ENCODE measurements around the gene NAA35.
A peak's percentile ranks its signal among the peaks of the same experiment; 100 is the strongest.

NAA35 gene

DNA sequence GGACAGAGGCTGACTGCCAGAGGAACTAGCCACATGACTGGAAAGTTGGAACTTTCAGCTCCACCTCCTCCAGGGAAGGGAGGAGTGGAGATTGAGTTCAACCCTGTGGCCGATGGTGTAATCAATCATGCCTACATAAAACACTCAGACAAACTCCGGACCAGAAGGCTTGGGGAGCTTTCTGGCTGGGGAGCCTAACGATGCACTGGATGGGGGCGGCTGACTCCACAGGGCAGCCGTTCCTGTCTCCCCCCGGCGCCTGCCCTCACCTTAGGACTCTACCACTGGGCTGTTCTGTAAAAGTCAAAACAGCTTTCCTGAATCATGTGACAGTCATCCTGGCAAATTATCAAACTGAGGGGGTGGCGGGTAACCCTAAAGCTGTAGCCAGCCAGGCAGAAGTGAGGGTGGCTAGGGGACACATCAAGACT, 100.4 kb downstream of the NAA35 start:
- DNase-seq (ENCODE audit: low read depth) = no peak
- H3K4me3 ChIP-seq (ENCODE audit: low read length) = peak overlapping the region; percentile 38
- TF ChIP-seq CTCF (conservative IDR thresholded peaks at IDR 0.05; ENCODE audit: low read depth, low read length) = no peak

GRCh38 chr9:86042199-86042978, 101.4 kb downstream of the NAA35 start:
- no peak for DNase-seq (ENCODE audit: low read depth)
- no peak for TF ChIP-seq CTCF (conservative IDR thresholded peaks at IDR 0.05; ENCODE audit: low read depth, low read length)
- no peak overlapping the region for H3K4me3 ChIP-seq (ENCODE audit: low read length)

DNA sequence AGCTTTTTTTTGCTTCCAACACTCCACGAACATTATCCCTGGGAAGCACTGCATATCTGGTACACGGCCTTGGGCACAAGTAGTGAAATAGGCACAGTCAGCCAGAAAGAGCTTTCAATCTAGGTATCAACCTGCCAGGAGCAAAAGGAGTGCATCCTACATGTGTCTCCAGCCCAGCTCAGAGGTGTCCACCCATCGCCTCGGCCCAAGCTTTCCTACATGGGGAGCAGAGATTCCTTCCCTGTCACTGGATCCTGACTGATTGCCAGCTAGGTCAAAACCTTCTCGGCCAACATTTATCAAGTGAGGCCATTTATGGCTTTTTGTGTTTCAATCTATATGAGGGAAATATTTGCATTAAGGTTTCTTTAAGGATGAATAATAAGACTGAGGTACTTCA, 102.6 kb downstream of the NAA35 start:
- no peak for TF ChIP-seq CTCF (conservative IDR thresholded peaks at IDR 0.05; ENCODE audit: low read depth, low read length)
- no peak overlapping the region for H3K4me3 ChIP-seq (ENCODE audit: low read length)
- DNase-seq (ENCODE audit: low read depth) = no peak

DNA sequence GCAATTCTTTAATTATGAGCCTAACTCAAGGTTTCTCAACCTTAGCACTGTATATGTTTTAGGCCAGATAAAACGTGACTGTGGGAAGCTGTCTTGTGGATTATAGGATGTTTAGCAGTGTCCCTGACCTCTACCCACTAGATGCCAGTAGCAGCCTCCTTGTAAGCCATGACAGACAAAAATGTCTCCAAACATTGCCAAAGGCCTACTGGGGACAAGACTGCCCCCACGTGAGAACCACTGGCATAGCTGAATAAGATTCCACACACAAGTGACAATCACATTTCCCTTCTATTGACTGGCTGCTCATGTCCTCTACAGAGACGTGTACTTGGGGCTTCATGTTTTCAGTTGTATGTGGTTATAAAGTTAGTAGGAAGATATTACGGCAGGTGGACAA, 103.1 kb downstream of the NAA35 start:
- DNase-seq (ENCODE audit: low read depth) = no peak
- H3K4me3 ChIP-seq (ENCODE audit: low read length) = no peak overlapping the region
- TF ChIP-seq CTCF (conservative IDR thresholded peaks at IDR 0.05; ENCODE audit: low read depth, low read length) = no peak

DNA sequence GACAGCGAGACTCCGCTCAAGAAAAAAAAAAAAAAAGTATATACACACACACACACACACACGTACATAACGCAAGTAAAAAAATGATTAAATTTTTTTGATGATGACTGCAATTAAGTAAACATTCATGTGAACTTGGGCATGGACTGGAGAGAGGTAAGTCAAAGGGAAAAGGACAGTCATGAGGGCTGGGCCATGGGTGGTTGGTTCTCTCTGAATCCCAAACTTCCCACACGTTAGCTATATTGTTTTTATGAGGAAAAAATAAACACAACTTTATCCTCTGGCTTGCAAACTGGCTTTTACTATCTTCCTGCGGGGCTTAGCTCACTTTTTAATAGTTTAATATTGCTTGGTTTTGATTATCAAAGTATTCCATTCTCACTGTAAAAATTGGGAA, 104.7 kb downstream of the NAA35 start:
- DNase-seq (ENCODE audit: low read depth) = no peak
- H3K4me3 ChIP-seq (ENCODE audit: low read length) = no peak overlapping the region
- no peak for TF ChIP-seq CTCF (conservative IDR thresholded peaks at IDR 0.05; ENCODE audit: low read depth, low read length)

DNA sequence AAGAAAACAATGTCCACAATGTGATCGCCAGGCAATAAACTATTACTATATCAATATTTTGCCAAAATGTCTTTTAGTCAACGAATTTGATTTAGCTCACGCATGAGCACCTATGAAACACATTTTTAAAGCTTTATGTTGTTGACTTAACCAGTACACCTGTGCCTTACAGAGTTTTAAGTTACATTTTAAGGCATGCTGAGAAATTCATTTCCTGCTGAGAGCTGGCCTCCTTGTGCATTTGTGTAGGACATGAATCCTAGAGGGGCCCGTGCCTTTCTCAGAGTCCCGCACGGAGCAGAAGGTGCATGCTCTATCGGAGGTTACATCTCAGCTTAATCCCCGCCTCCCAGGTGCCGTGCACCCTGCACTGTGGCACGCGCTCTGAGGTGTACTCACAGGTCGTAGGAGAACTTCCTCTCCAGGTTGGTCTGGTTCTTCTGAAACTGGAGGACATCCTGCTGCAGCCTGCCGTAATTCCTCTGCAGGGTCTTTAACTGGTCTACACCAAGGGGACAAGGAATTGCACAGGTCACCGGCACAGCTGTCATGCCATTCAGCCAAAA, 105.2 kb downstream of the NAA35 start:
- DNase-seq (ENCODE audit: low read depth) = no peak
- H3K4me3 ChIP-seq (ENCODE audit: low read length) = no peak overlapping the region
- no peak for TF ChIP-seq CTCF (conservative IDR thresholded peaks at IDR 0.05; ENCODE audit: low read depth, low read length)

GRCh38 chr9:86046930-86047341, 106.0 kb downstream of the NAA35 start:
- no peak for TF ChIP-seq CTCF (conservative IDR thresholded peaks at IDR 0.05; ENCODE audit: low read depth, low read length)
- DNase-seq (ENCODE audit: low read depth) = no peak
- H3K4me3 ChIP-seq (ENCODE audit: low read length) = no peak overlapping the region

Measured in retinal pigment epithelial cell (primary cell).